ENCODE results near the gene COX4I1.
"Not testable (repeated sequence)": the region's sequence is repeated elsewhere in the genome, so short reads cannot be mapped to it uniquely, and the experiment has no call there.

The COX4I1 gene

DNA sequence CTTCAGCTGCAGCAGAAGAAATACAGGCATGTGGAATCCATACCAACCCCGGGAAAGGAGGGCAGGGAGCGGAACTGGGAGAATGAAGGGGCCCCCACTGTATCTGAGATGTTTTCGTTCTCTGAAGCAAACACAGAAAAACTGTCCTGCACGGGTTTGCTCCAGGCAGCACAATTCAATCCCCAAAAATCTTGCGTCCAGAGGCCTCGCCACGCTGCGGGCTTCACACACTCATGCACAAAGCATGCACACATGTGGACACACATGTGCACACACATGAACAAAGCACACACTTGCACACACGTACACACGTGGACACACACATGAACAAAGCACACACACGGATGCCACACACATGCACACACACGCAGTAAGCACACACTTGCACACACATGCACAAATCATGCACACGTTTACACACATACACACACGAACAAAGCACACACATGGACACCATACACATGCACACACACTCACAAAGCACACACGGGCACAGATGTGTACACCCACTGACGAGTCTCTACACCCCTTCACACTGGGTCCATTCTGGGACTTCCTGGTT, 27.3 kb downstream of the COX4I1 start:
- no peak for DNase-seq

DNA sequence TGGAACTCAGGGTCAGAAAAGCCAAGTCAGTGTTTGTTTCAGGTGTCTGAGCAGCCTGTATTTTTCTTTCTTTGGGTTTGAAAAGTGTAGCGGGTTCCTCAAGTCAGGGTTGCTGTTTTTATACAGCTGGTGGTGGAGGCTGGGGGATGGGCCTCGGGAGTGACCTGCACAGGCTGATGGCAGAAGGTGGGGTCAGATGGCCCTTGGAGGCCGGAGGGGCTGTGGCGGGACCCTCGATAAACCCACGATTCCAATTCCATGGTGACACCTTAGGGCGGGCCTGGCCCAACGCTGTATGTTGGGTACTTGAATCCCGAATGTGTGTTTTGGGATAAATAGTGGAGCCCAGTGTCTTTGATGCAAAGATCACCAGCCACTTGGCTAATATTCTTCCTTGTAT, 28.7 kb downstream of the COX4I1 start:
- no peak for DNase-seq

DNA sequence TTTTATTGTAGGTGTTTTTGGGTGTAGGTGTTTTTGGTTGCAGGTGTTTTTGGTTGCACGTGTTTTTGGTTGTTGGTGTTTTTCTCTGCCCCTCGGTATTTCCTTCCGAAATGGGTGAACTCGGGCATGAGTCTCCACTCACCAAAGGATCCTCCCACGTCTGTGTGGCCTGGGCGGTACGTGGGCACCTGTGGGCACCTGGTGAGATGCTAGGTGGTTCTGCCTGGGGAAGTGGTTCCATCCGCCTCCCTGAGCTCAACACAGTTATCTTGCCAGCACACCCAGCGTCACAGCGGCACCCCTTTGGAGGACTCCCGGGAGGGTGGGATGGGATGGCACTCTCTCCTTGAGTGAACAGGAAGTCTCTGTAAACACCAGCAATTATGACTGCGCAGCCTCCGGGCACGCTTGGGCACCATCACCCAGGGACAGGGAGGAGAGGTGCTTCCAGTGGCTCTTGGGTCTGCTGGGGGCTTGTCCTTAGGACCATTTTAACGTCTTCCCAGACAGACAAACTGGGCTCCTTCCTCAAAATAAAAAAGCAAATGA, 29.8 kb downstream of the COX4I1 start:
- no peak for DNase-seq

DNA sequence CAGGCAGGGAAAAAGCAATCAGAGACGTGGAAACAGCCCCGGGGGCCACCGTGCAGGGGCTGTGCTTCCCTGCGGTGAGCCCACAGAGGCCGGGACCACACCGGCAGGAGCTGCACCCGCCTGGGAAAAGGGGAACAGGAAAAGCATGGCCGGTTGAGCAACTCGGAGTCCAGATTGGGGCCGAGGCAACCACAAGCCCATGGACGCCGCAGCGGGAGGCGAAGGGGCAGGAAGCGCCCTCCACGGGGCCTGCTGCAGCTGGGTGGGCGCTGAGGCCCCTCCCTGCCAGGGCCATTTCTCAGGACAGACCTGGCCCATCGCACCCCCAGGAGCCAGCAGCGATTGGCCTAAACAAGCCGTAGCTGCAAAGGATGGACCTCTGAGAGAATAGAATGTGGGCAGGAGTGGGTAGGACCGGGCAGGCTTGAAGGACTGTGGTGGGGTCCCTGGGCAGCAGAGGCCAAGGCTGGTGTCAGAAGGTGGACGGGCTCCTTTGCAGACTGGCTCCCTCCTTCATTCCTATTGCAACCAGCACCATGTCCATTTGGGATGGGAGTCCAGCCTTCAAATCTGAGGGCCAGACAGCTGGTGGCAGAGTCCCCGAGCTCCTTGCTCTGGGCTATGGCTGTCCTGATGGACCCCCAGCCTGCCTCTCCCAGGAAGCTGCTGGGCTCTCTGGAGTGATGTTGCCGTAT, 30.4 kb downstream of the COX4I1 start:
- no peak for DNase-seq

DNA sequence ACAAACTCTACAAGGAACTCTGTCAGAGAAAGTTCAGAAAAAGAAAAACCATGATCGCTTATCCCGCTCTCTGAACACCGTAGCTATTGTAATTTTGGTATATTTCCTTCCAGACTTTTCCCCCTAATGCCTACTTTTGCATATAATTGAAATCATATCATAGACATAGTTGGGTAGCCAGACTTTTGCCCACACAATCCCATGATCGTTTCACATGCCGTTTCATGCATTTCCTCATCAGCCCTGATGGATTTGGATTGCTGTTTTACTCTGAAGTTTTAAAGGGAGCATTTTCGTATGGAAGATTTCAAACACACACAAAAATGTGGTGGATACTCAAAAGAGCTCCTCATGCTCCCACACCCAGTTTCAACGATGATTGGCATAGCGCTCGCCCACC, 31.3 kb downstream of the COX4I1 start:
- DNase-seq: no peak

DNA sequence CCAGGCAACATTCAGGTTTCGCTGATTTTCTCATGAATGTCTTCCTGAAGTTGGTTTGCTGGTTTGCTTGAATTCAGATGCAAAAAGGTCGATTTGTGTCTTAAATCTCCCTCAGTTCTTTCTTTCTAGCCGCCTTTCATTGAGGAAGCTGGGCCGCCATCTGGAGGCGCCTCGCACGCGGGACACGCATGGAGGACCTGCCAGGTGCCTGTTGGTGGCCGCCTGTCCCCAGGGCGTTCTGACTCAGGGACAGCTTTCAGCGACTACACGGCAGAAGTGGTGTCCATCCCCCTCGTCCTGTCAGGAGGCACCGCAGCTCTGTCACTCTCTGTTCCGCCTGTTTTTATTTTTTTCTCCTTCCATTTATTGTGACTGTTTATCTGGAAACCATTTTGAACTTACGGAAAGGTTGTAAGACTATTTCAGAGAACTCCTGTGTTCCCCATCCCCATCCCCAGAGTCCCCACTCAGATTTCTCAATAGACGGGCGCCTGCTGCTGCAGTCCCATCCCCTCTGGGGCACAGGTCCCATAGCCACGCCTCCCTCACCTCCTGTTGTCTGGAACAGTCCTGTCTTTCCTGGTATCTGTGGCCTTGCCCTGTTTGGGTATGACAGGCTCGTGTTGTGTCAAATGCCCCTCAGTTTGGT, 33.2 kb downstream of the COX4I1 start:
- no peak for DNase-seq

DNA sequence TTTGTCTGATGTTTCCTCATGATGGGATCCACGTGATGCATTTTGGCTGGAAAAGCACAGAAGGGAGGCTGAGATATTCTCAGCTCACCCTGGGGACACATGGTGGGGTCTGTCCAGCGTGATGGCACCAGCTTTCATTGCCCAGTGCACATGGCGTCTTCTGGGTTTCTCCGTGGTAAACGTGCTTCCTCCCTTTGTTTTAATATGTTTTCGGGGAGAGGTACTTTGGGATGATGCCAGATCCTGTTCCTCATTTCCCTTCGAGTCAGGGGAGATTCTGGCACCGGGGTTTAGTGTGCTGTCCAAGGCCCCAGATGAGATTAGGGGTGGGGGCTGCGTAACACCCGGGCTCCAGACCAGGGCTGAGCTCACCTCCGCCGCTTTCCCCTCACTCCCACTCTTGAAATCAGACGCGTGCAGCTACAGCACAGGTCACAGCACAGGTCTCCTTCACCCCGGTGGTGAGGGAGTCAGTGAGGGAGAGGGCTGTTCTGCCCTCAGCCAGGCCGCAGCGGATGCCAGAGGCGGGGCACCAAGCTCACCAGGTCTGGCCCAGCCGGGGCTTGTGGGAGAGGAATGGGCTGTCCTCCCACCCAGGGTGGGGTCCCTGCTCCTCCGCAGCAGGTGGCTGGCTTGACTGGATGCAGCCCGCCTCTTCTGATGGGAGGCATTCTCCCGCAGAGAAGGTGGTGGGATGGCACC, 33.9 kb downstream of the COX4I1 start:
- no peak for DNase-seq

DNA sequence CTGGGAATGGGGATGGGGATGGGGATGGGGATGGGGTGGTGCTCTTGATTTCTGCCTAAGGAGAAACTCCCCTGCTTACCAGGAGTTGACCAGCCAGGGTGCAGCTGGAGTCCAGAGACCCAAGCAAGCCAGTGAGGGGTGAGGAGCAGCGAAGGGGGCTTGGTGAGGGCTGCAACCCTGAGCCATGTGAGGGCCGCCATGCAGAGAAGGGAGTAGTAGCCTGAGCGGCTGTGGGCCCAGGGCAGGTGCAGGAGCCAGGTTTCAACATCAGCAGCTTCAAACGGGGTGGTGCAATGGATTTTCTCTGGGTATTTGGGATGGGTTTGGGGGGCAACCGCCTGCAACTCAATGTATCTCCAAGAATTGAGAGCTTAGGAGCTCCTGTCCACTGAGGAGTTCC, 35.2 kb downstream of the COX4I1 start:
- DNase-seq: no peak

DNA sequence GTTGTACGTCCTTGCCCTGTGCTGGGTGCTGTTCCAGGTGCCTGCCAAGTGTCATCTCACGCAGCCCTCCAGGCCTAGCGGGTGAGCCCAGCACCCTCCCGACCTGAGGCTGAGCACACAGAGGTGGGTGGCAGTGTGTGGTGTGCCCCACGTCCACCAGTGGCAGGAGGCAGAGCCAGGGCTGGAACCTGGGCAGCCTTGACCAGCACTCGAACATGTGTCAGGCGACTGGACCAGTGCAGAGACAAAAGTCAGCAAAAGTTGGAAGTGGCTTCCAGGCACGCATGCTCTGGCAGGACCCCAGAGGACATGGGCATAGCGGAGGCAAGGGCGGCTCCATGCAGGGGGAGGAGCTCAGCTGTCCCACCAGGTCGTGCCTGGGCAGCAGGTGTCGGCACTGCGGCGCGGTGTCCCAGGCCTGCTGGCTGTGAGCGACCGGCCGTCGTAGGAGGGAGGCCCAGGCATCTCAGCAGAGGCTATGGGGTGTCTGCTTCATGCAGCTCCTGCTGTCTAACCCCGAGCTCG, 35.8 kb downstream of the COX4I1 start:
- no peak for DNase-seq

DNA sequence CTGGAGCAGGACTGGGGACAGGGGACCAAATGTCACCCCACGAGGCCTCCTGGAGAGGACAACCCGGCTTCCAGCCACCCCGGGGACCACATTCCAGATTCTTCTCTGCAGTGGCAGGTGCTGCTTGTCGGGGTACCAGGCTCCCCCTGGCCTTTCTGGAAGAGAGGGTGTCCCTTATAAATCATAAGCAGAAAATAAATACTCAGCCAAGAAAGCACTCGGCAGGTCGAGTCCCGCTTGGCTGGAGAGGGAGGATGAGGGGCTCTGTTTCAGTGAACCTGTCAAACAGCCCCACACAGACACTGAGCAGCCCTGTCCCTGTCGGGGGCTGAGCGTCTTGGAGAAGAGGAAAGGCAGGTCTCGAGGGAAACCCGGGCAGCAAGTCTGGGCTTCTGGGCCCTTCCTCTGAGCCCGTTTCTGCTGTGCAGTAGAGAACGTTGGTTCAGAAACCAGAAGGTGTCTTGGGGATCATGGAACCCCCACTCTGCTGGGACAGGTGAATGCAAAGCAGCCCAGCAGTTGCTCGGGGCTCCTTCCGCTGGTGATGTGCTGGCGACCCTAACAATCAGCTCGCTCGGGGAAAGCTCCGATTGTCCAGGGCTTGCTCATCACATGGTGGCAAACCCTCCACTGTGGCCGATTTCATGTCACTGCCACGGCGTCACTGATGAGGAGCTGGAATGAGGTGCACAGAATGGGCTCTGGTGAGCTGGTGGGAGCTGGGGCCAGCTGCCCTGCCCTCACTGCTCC, 36.6 kb downstream of the COX4I1 start:
- DNase-seq: no peak

DNA sequence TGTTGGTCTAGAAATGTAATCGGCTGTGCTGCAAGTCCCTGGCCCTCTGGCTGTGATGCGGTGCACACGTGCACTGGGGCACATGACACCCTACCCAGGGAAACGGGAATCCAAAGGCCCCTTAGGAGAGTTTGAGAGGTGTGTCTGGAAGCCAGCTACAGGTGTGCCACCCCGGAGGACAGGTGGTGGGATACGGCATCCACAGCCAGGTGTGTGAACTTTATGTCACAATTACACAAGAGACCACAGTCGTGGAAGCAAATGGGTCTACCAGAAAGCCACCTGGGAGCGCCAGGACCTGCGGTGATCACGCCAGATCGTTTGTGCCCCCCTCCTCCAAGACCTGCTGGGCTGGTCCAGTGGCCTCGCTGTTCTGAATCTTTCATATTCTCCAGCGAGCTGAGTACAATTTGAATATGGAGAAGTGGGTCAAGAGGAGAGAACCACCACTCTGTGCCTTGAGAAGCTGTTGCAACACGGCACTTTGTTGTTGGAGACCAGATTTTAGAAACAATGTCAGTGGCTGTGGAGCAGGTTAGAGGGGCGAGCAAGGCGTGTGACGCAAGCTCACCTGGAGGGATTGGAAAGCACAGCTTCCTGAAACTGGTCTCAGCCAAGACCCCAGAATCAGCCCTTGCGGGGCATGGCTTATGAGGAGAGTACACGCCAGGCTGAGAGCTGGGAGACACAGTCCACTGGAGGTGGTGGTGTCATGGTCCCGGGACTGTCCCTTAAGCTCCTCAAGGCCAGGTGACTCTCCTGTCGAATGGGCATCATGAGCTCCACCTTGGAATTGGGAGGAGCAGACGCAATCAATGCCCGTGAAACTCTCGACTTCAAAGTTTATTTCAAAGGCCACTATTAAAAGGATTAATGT, 37.4 kb downstream of the COX4I1 start:
- no peak for DNase-seq

DNA sequence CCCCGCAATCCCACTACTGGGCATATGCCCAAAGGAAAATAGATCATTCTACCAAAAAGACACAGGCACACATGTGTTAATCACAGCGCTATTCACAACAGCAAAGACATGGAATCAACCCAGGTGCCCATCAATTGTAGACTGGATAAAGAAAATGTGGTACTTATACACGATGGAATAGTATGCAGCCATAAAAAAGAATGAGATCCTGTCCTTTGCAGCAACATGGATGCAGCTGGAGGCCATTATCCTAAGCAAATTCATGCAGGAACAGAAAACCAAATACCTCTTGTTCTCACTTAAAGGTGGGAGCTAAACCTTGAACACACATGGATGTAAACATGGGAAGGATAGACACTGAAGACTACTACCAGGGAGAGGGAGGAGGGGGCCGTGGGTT, 38.2 kb downstream of the COX4I1 start:
- not testable (repeated sequence) for DNase-seq

DNA sequence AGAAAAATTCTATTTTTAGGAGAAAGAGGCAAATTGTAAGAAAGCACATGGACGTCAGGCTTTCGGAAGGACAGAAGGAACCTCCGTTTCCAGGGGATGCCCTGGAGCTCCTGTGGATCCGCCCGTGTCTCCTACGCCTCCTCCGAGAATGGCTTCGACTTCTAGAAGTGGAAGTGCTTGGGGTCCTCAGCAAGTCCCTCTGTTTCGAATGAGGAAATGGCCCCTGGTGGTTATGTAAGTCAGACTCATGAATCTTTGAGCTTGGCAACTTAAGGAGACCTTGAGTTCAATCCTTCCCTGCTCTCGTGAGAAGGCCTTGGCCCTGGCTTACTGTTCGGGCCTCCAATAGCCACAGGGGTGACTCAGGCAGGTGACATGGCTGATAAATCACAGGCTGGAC, 38.9 kb downstream of the COX4I1 start:
- DNase-seq: no peak

DNA sequence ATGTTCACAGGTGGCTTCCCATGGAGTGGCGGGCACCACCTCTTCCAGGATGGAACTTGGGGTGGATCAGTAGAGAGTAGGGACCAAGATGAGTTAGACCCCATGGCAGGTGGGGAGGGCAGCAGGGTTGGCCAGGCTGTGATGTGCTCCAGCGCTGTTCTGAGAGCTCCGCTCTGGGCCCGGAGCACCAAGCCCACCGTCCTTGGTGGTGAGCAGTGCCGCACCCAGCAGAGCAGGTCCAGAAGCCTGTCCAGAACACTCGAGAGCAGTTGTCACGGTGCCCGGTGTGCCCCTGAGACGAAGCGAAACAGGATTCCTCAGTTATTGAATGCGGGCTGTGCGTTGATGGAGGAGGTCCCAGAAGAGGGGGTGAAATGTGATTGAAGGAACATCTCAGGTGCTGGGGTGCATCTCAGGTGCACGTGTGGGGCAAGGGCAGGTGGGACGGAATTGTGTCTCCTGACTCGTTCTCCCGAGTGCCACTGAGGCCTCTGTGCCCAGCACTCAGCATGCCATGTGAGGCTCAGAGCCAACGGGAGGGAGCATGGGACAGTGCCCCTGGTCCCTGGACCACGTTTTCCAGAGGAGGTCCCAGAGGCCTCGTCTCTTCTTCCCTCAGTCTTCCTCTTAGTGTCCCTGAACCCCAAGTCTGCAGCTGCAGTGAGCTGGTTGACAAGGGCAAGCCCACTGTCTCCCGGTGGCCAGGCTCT, 39.5 kb downstream of the COX4I1 start:
- DNase-seq: no peak

DNA sequence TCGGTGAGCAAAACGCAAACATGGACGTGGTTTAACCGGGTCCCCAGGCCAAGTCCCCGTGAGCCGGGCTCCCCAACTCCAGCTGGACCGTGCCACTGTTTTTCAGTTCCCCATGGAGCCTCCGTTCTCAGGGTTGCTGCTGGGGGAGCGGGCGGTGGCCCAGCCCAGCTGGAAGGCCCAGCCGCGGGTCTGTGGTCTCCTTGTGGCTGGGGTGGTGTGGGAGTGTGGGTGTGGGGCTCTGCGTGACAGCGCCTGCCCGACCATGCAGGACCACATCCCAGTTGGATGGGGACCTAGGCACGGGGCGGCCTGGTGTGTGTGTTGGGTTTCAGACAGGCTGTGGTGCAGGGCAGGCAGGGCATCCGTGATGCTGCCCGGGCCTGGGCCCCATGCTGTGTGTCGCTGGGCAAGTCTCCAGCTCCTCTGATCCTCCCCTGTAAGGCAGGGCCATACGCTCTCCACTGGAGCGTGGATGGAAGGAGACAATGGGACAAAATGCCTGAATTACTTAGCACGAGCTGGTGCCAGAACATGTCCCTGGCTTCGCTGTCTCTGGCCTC, 40.3 kb downstream of the COX4I1 start:
- no peak for DNase-seq

DNA sequence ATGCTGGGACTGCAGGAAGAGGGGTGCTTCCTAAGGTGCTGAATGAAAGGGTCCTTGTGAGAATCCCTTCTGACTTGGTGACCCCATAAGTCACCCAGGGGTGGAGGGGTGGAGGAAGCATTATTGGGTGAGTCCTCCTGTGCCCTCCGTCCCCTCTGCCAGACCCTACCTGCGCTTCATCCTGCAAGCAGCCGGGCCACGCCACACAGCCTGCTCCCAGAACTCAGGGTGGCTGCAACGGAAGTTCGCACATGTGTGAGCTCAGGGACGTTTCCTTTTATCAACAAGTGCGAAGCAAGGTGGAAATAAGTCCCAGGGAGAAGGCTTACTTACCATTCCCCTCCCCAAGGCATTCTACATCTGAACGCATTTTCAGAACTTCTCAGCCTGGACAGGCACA, 40.9 kb downstream of the COX4I1 start:
- DNase-seq: no peak

DNA sequence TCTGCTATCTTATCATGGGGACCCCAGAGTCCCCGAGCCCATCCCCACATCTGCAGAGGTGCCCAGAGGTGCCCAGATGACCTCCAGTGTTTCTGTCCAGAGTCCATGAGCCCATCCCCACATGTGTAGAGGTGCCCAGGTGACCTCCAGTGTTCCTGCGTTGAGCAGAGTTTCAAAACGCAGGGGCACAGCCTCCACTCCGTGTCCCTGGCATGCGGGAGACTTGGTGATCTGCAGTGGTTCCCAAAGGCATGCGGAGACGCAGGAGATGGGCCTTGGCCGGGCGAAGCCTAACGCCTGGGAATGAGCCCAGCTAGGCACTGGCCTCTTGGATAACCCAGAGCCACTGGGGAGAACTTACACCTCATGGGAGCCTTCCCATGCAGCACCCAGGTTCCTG, 41.3 kb downstream of the COX4I1 start:
- no peak for DNase-seq

DNA sequence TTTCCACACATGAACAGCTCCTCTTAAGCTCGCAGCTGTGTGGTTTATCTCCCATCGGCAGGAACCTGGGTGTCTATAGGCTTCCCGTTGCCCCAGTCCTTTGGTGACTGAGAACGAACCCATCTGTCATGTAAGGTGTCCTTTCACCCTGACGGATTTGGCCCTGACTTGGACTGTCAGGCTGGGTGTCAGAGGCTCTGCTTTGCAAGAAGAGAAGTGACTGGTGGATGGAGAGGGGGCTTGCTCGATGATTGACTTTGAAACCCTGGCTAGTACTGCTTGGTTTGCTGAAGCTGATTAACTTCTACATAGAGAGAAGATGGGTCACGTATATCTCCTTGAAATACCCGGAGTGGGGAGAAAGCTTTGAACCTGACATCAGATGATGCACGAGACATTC, 42.9 kb downstream of the COX4I1 start:
- DNase-seq: no peak

DNA sequence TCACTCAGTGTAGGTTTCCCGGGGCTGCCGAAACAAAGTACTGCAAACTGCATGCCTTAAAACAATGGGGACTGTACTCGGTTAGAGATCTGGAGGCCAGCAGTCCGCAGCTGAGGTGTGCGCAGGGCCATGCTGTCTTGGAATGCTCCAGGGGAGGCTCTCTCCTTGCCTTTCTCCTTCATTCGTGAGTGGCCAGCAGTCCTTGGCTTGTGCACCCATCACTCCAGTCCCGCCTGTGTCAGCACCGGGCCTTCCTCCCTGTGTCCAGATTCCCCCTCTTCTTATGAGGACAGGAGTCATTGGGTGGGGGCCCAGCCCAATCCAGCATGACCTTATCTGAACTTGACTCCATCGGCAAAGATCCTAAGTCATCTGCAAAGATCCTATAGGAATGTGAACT, 43.4 kb downstream of the COX4I1 start:
- no peak for DNase-seq

DNA sequence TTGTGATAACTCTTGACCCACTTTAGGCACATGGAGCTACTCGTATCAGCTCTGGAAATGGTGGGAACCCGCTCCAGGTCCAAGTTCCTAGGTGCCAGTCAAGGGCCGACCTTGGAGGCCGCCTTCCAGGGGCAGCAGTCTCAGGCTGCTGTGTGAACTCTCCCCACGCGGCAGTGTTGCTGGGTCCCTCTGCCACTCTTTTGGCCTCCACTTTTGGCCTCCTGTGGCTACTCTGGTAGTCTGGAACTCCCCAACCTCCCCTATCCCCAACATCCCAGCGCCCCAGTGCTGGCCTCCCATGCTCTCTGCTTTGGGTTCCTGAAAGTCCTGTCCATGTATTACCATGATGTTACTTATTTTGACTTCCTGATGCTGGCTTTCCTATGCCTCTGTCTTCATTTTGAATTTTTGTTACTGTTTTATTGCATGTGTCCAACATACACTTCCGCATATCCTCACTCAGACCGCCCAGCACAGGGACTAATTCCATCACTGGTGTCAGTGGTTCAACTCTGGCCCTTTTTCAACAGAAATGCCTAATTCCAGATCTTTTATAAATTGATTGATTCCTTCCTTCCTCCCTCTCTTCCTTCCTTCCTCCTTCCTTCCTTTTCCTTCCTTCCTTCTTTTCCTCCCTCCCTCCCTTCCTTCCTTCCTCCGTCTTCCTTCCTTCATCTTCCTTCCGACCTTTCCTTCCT, 44.1 kb downstream of the COX4I1 start:
- DNase-seq: no peak

Data from NCI-H69 (cell line).